ENCODE measurements around the gene DYNC1I1.

GRCh38 chr7:95976369-95977060 is 204.2 kb downstream of the DYNC1I1 start:
- TF ChIP-seq CTCF (IDR thresholded peaks at IDR 0.05), result no peak
- no peak for TF ChIP-seq EZH2phosphoT487 (IDR thresholded peaks at IDR 0.05)
